VCaP (cell line): ENCODE data around the gene GMPR.
"Not testable (repeated sequence)": the region's sequence is repeated elsewhere in the genome, so short reads cannot be mapped to it uniquely, and the experiment has no call there.

Source experiments
- H3K27ac ChIP-seq: fragments of 450-650 bp; 2 replicates; pipeline ENCODE4 v1.5.1; 2017
- TF ChIP-seq, protein P1 (sequence below): fragments of 450-650 bp; conservative IDR thresholded peaks from 2 replicates; pipeline ENCODE4 v1.5.1; 2017; ENCODE audit warnings: mild to moderate bottlenecking, moderate library complexity

Gene GMPR

DNA sequence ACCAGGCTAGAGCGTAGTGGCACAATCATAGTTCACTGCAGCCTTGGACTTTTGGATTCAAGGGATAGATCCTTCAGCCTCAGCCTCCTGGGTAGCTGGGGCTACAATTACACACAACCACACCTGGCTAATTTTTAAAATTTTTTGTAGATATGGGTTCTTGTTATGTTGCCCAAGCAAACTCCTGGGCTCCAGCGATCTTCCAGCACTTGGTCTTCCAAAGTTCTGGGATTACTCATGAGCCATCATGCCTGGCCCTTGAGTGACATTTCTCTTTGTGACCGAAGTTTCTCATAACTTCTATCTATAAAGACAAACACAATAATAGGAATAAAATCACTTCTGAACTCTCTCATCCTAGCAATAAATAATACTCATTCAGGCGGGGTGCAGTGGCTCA lies 26.1 kb upstream of the GMPR start:
- H3K27ac ChIP-seq, result no peak overlapping the region
- TF ChIP-seq, protein P1, sequence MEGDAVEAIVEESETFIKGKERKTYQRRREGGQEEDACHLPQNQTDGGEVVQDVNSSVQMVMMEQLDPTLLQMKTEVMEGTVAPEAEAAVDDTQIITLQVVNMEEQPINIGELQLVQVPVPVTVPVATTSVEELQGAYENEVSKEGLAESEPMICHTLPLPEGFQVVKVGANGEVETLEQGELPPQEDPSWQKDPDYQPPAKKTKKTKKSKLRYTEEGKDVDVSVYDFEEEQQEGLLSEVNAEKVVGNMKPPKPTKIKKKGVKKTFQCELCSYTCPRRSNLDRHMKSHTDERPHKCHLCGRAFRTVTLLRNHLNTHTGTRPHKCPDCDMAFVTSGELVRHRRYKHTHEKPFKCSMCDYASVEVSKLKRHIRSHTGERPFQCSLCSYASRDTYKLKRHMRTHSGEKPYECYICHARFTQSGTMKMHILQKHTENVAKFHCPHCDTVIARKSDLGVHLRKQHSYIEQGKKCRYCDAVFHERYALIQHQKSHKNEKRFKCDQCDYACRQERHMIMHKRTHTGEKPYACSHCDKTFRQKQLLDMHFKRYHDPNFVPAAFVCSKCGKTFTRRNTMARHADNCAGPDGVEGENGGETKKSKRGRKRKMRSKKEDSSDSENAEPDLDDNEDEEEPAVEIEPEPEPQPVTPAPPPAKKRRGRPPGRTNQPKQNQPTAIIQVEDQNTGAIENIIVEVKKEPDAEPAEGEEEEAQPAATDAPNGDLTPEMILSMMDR, result no peak

DNA sequence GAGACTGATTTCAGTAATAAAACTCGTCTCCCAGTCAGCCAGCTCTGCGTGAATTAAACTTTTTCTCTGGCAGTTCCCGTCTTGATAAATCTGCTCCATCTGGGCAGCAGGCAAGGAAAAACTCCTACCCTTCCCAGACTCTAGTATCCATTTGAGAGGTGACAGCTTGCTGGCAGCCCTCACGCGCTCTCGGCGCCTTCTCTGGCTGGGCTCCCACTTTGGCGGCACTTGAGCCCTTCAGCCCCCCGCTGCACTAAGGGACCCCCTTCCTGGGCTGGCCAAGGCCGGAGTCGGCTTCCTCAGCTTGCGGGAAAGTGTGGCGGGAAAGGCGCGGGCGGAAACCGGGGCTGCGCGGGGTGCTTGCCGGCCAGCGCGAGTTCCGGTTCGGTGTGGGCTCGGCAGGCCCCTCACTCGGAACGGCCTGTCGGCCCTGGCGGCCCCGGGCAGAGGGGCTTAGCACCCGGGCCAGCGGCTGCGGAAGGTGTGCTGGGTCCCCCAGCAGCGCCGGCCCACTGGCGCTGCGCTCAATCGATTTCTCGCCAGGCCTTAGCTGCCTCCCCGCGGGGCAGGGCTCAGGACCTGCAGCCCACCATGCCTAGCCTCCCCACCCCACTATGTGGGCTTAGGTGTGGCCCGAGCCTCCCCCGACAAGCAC lies 21.8 kb upstream of the GMPR start:
- H3K27ac ChIP-seq, result no peak overlapping the region
- TF ChIP-seq, protein P1, result no peak

DNA sequence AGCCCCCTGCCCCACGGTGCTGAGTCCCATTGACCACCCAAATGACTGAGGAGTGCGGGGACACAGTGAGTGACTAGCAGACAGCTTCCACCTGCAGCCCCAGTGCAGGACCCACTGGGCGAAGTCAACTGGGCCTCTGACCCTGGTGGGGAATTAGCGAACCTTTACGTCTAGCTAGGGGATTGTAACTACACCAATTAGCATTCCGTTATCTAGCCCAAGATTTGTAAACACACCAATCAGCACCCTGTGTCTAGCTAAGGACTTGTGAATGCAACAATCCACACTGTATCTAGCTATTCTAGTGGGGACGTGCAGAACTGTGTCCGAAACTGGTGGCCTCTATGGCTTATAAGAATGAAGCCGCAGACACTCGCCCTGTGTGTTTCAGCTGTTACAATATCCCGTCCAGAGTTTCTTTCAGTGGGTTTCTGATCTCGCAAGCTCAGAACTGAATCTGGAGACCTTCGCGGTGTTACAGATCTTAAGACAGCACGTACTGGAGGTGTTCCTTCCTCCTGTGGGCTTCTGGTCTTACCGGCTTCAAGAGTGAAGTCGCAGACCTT lies 21.1 kb upstream of the GMPR start:
- H3K27ac ChIP-seq, result no peak overlapping the region
- TF ChIP-seq, protein P1, result no peak

DNA sequence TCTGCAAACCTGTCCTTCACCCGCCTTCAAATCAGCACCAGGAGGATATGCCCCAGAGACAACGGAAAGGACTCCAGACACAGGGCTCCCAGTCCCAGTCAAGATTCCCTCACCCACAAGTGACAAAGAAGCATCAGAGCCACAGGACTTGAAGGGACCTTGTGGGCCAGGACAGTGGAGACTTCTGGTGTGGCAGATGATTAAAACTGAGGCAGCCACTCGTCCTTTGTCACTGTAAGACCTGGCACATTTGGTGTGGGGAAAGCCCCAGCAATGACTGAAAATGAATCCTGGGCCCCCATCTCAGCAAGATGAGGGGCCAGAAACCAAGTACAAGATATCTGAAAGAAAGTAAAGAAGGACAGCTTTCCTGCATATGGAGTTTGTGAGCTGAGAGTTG lies 15.6 kb upstream of the GMPR start:
- TF ChIP-seq, protein P1, result no peak

DNA sequence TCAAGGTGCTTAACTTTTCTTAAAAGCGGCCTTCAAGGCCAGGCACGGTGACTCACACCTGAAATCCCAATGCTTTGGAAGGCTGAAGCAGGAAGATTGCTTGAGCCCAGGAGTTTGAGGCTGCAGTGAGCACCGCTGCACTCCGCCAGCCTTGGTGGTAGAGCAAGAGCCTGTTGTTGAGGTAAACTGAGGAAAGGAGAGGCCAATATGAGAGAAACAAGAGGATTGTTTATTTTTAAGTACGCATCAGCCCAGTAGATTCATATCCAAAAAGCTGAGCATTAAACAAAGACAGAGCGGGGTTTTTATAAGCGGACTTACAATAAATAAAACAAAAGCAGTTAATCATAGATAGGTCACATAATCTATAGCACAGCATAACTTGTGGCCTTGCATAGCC lies 15.0 kb upstream of the GMPR start:
- TF ChIP-seq, protein P1, result no peak
- H3K27ac ChIP-seq, result no peak overlapping the region

More for the DNA sequence above, 15.6 kb upstream of the GMPR start:
- no peak overlapping the region for H3K27ac ChIP-seq

DNA sequence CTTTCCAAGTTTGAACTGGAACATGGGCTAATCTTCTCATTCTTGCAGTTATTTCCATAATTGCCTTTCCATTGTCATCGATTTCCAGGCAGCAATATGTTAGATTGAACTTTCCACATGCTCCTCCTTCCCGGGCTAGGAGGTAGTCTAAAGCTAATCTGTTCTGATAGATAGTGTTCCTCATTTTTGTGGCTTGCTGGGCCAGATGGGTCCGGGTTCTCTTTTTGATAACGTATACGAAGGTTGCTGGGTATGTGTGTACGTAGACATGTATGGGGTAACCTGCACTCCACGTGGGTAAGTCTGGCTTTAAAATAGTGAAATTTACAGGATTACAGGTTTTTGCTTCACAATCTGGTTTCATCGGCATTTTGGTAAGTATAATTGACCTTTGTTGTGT lies 14.0 kb upstream of the GMPR start:
- TF ChIP-seq, protein P1, result no peak
- no peak overlapping the region for H3K27ac ChIP-seq

DNA sequence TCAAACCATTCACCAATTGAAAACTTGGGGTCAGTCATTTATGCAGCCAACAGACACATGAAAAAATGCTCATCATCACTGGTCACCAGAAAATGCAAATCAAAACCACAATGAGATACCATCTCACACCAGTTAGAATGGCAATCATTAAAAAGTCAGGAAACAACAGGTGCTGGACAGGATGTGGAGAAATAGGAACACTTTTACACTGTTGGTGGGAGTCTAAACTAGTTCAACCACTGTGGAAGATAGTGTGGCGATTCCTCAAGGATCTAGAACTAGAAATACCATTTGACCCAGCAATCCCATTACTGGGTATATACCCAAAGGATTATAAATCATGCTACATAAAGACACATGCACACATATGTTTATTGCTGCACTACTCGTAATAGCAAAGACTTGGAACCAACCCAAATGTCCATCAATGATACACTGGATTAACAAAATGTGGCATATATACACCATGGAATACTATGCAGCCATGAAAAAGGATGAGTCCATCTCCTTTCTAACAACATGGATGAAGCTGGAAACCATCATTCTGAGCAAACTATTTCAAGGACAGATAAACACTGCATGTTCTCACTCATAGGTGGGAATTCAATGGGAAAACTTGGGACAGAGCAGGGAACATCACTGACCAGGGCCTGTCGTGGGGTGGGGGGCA lies 13.2 kb upstream of the GMPR start:
- not testable (repeated sequence) for H3K27ac ChIP-seq

DNA sequence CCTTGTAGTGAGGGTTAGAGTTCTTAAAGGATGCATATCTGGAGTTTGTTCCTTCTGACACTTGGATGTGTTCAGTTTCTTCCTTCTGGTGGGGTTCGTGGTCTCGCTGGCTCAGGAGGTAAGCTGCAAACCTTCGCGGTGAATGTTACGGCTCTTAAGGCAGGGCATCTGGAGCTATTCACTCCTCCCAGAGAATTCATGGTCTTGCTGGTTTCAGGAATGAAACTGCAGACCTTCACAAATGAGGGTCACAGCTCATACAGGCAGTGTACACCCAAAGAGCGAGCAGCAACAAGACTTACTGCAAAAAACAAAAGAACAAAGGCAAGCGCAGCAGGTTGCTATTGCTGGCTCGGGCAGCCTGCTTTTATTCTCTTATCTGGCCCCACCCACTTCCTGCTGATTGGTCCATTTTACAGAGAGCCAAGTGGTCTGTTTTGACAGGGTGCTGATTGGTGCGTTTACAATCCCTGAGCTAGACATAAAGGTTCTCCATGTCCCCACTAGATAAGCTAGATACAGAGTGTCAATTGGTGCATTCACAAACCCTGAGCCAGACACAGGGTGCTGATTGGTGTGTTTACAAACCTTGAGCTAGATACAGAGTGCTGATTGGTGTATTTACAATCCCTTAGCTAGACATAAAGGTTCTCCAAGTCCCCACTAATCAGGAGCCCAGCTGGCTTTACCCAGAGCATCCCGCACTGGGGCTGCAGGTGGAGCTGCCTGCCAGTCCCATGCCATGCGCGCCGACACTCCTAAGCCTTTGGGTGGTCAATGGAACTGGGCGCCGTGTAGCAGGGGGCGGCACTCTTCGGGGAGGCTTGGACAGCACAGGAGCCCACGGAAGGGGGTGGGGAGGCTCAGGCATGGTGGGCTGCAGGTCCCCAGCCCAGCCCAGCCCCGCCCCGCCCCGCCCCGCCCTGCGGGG lies 12.0 kb upstream of the GMPR start:
- not testable (repeated sequence) for H3K27ac ChIP-seq
